Neural cell (in vitro differentiated cells): ENCODE results near the gene PSMB10.

Experiments used
- EZH2 ChIP-seq: fragments of 200-600, 300-800 bp; shearing (Covaris generic), sonication (generic); IDR thresholded peaks from 2 replicates; pipeline ENCODE4 v1.6.1; 2014; ENCODE audit warnings: antibody characterized with exemption, low read length, borderline replicate concordance, mild to moderate bottlenecking; ENCODE audit not compliant: insufficient read depth, poor library complexity, severe bottlenecking
- REST ChIP-seq: IDR thresholded peaks from 2 replicates; pipeline ENCODE4 v1.6.1; 2012; ENCODE audit warnings: borderline replicate concordance

- TF ChIP-seq REST (no peak), EZH2 (no peak)
These were observed 52.0 kb downstream of the PSMB10 start, which contains the start of gene NRN1L for GRCh38 chr16:67884684-67885083.
